Endothelial cell of umbilical vein (primary cell): ENCODE results near the gene SLC22A3. TPM values are rescaled to one million over a fixed set of nuclear protein-coding genes. Genes with fewer than 3 reads are reported as not detected.

Experiments
- BruUV-seq: library from RNA; stranded (reverse); fragments of 400-500 nt; replicated peaks from 2 replicates; lab custom pipeline; 2021; lab: Mats Ljungman, UMichigan
- CTCF ChIA-PET: fragments of 300-600, 350-600 bp; sonication (Branson Sonifier 250); formaldehyde crosslinking; loops from one replicate; lab custom pipeline; 2021; ENCODE audit warnings: antibody characterized with exemption, inconsistent platforms; lab: Charles Lee
- POLR2A ChIA-PET: fragments of 300-600, 350-600 bp; sonication (Branson Sonifier 250); formaldehyde crosslinking; loops from one replicate; lab custom pipeline; 2021; ENCODE audit warnings: antibody characterized with exemption, inconsistent platforms; lab: Charles Lee
- DNase-seq: peaks from one replicate; pipeline ENCODE4 v3.0.0-alpha.2; 2011; ENCODE audit warnings: low read depth, low spot score
- FAIRE-seq: peaks from 2 replicates; lab custom pipeline; 2011; peaks lifted over from hg19 to GRCh38; lab: Jason Lieb, UNC
- H2AFZ ChIP-seq: 2 replicates; pipeline ENCODE4 v1.6.0; 2012; ENCODE audit warnings: low read depth, low read length, control low read depth, inconsistent platforms
- H3K27ac ChIP-seq: 2 replicates; pipeline ENCODE4 v1.5.1; 2011; ENCODE audit warnings: low read depth, mild to moderate bottlenecking, control low read depth, low read length, moderate library complexity; ENCODE audit not compliant: insufficient read depth
- H3K27me3 ChIP-seq, 2 experiments: 2 replicates each; pipeline versions ENCODE4 v1.6.0 to v1.6.1; 2011; ENCODE audit warnings: low read length in 2 of 2, mixed read lengths in 1 of 2; ENCODE audit not compliant: control insufficient read depth in 2 of 2, insufficient read depth in 2 of 2
- H3K36me3 ChIP-seq, 2 experiments: 2 replicates in 1 of 2; 3 replicates in 1 of 2; pipeline ENCODE4 v1.5.1; 2011; ENCODE audit warnings: low read length in 2 of 2, mild to moderate bottlenecking in 1 of 2, moderate library complexity in 1 of 2; ENCODE audit not compliant: control insufficient read depth in 2 of 2, insufficient read depth in 2 of 2; ENCODE audit errors: extremely low read depth in 1 of 2
- H3K4me1 ChIP-seq: 3 replicates; pipeline ENCODE4 v1.5.1; 2011; ENCODE audit warnings: mild to moderate bottlenecking, low read length; ENCODE audit not compliant: control insufficient read depth, insufficient read depth; ENCODE audit errors: extremely low read depth
- H3K4me2 ChIP-seq: 2 replicates; pipeline ENCODE4 v1.6.1; 2011; ENCODE audit warnings: low read length, control low read depth, mixed read lengths; ENCODE audit not compliant: insufficient read depth
- H3K4me3 ChIP-seq, 3 experiments: fragments of 200-600 bp in 1 of 3; sonication (generic), shearing (Covaris generic) in 1 of 3; replicated peaks in 1 of 3; 2 replicates each; pipeline ENCODE4 v1.5.1; 2011 to 2016; ENCODE audit warnings: control low read depth in 3 of 3, low read length in 3 of 3, mild to moderate bottlenecking in 2 of 3, inconsistent platforms in 1 of 3, low read depth in 1 of 3, moderate library complexity in 1 of 3; ENCODE audit not compliant: insufficient read depth in 1 of 3
- H3K79me2 ChIP-seq: 2 replicates; pipeline ENCODE4 v1.6.0; 2012; ENCODE audit warnings: low read length, inconsistent platforms; ENCODE audit not compliant: control insufficient read depth, insufficient read depth
- H3K9ac ChIP-seq: replicated peaks from 2 replicates; pipeline ENCODE3; 2011; ENCODE audit warnings: low read length, control low read depth; ENCODE audit not compliant: insufficient read depth; ENCODE audit errors: extremely low read depth
- H3K9me1 ChIP-seq: replicated peaks from 3 replicates; pipeline ENCODE4 v1.6.0; 2011; ENCODE audit warnings: mild to moderate bottlenecking, low read length; ENCODE audit not compliant: control insufficient read depth, insufficient read depth; ENCODE audit errors: extremely low read depth
- H3K9me3 ChIP-seq: replicated peaks from 2 replicates; pipeline ENCODE4 v1.5.1; 2012; ENCODE audit warnings: low read length, inconsistent platforms; ENCODE audit not compliant: control insufficient read depth, insufficient read depth
- H4K20me1 ChIP-seq: replicated peaks from 2 replicates; pipeline ENCODE3; 2011; ENCODE audit warnings: mild to moderate bottlenecking, low read length; ENCODE audit not compliant: control insufficient read depth, insufficient read depth; ENCODE audit errors: extremely low read depth
- CTCF ChIP-seq, 2 donors: IDR thresholded peaks; 1 replicate in 1 of 2; 2 replicates in 1 of 2; pipeline ENCODE4 v1.5.1; 2011; ENCODE audit warnings: low read length in 2 of 2, mild to moderate bottlenecking in 2 of 2, moderate library complexity in 2 of 2, control low read depth in 1 of 2, inconsistent platforms in 1 of 2, low read depth in 1 of 2; ENCODE audit not compliant: insufficient read depth in 1 of 2; ENCODE audit errors: extremely low read depth in 1 of 2
- EZH2 ChIP-seq: IDR thresholded peaks from 2 replicates; pipeline ENCODE4 v1.6.1; 2012; ENCODE audit warnings: borderline replicate concordance, low read depth, mild to moderate bottlenecking, moderate library complexity, low read length, inconsistent platforms; ENCODE audit not compliant: severe bottlenecking
- FOS ChIP-seq: IDR thresholded peaks from 2 replicates; pipeline ENCODE4 v1.6.1; 2011; ENCODE audit warnings: mild to moderate bottlenecking, low read length, moderate library complexity, borderline replicate concordance; ENCODE audit not compliant: insufficient read depth
- GATA2 ChIP-seq: IDR thresholded peaks from 2 replicates; pipeline ENCODE4 v1.7.0; 2011; ENCODE audit warnings: low read depth, mild to moderate bottlenecking, moderate library complexity, mixed read lengths, low read length; ENCODE audit not compliant: insufficient read length, insufficient read depth
- JUN ChIP-seq: IDR thresholded peaks from 2 replicates; pipeline ENCODE4 v1.6.1; 2011; ENCODE audit warnings: borderline replicate concordance, low read depth; ENCODE audit not compliant: insufficient read length, insufficient read depth
- MYC ChIP-seq: IDR thresholded peaks from one replicate; pipeline ENCODE4 v1.6.1; 2011; ENCODE audit warnings: mild to moderate bottlenecking, low read depth, low read length
- POLR2A ChIP-seq: IDR thresholded peaks from 2 replicates; pipeline ENCODE4 v1.6.1; 2012; ENCODE audit warnings: low read depth, mild to moderate bottlenecking, control low read depth, low read length
- POLR2AphosphoS5 ChIP-seq: IDR thresholded peaks from 2 replicates; pipeline ENCODE4 v1.6.1; 2012; ENCODE audit warnings: low read depth, mild to moderate bottlenecking, control low read depth, low read length, moderate library complexity; ENCODE audit not compliant: insufficient read depth
- dilution Hi-C: fragments of 300-500 bp; cut with MboI; formaldehyde crosslinking; loops from one replicate; pipeline ENCODE4 v1.15.0; 2019; ENCODE audit warnings: low sequenced_read_pairs; ENCODE audit not compliant: extremely low pct_ligation_motif_present
- intact Hi-C: fragments of 100-400 bp; cut with micrococcal nuclease; formaldehyde crosslinking; loops from one replicate; pipeline ENCODE4 v1.10.0; 2022
- polyA plus RNA-seq, 4 experiments: library from polyadenylated mRNA; depleted of rRNA in 3 of 4; stranded (reverse) in 3 of 4; unstranded in 1 of 4; fragments of >200 nt; gene quantifications; 2 replicates each; pipeline versions ENCODE4 v1.2.1 to v1.2.3, GENCODE V29; 2011 to 2012; ENCODE audit warnings: missing spikeins in 1 of 4
- total RNA-seq: library from RNA; stranded (reverse); gene quantifications from 2 replicates; pipeline ENCODE4 v1.2.3, GENCODE V29; 2021
- TF ChIP-seq, protein P1 (sequence below): IDR thresholded peaks from 2 replicates; pipeline ENCODE4 v1.6.1; 2011; ENCODE audit not compliant: insufficient read depth, insufficient read length

Gene SLC22A3
- total and polyA plus RNA-seq, 2 donors (not counting 3 experiments of a cell fraction or from before 2014, with no cell fraction given) = not detected

- peaks cover 4% of the 10 kb centered on the region for H3K9me3 ChIP-seq
- H3K9me1 ChIP-seq = no peaks in the 10 kb centered on the region
- ChIA-PET POLR2A (no interaction called here), CTCF (no interaction called here)
- no peaks in the 10 kb centered on the region for H3K79me2 ChIP-seq
- BruUV-seq = no TSS peak
- no peaks in the 10 kb centered on the region for H3K36me3 ChIP-seq
- dilution Hi-C loops = no loop called here
- no peak overlapping the region for H2AFZ ChIP-seq
- DNase-seq (no peak), FAIRE-seq (no peak)
- H3K9ac ChIP-seq = no peak overlapping the region
- H3K27ac ChIP-seq = no peak overlapping the region
- TF ChIP-seq JUN (no peak), EZH2 (no peak), MYC (no peak), GATA2 (no peak), CTCF (IDR thresholded peaks at IDR 0.05; ENCODE audit: extremely low read depth in 1 of 2, insufficient read depth in 1 of 2, low read depth in 1 of 2, low read length in 2 of 2) (no peak), POLR2A (no peak), FOS (no peak), POLR2AphosphoS5 (no peak)
- TF ChIP-seq, protein P1, sequence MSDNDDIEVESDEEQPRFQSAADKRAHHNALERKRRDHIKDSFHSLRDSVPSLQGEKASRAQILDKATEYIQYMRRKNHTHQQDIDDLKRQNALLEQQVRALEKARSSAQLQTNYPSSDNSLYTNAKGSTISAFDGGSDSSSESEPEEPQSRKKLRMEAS = no peak
- H3K4me2 ChIP-seq = no peak overlapping the region
- no peaks in the 10 kb centered on the region for H4K20me1 ChIP-seq
- no peaks in the 10 kb centered on the region for H3K4me1 ChIP-seq
- intact Hi-C loops = no loop called here
- no peaks in the 10 kb centered on the region for H3K27me3 ChIP-seq
- no peak overlapping the region for H3K4me3 ChIP-seq
These were observed 81.4 kb downstream of the SLC22A3 start for GRCh38 chr6:160429620-160429895.
